Upper lobe of right lung (tissue), 1 donor: Measurements from ENCODE around the gene OR13A1. TPM values are rescaled to one million over a fixed set of nuclear protein-coding genes. Genes with fewer than 3 reads are reported as not detected.
A peak's percentile ranks its signal among the peaks of the same experiment; 100 is the strongest.

Source experiments
- ATAC-seq: fragments of 200-7000 bp; cut with Tn5 transposase; one replicate; pipeline ENCODE4 v1.9.1; 2020; ENCODE audit warnings: mild to moderate bottlenecking, moderate library complexity
- DNase-seq: peaks from one replicate; pipeline ENCODE4 v3.0.0-alpha.2; 2020
- H3K27ac ChIP-seq: fragments of 200-600 bp; one replicate; pipeline ENCODE4 v1.8.0; 2022
- H3K27me3 ChIP-seq: fragments of 200-600 bp; one replicate; pipeline ENCODE4 v1.8.0; 2022; ENCODE audit warnings: mild to moderate bottlenecking
- H3K36me3 ChIP-seq: fragments of 200-600 bp; one replicate; pipeline ENCODE4 v1.8.0; 2022
- H3K4me1 ChIP-seq: fragments of 200-600 bp; one replicate; pipeline ENCODE4 v1.8.0; 2022
- H3K4me3 ChIP-seq: fragments of 200-600 bp; one replicate; pipeline ENCODE4 v1.8.0; 2022; ENCODE audit warnings: mild to moderate bottlenecking
- H3K9me3 ChIP-seq: fragments of 200-600 bp; one replicate; pipeline ENCODE4 v1.8.0; 2022
- CTCF ChIP-seq: fragments of 200-600 bp; IDR thresholded peaks from one replicate; pipeline ENCODE4 v1.8.0; 2022; ENCODE audit warnings: antibody characterized with exemption
- intact Hi-C: fragments of 100-400 bp; cut with DNase I; formaldehyde crosslinking; loops from one replicate; pipeline ENCODE4 v1.11.0; 2022
- total RNA-seq: library from RNA; stranded (reverse); fragmentation: NEBNext Ultra II Directional; extraction: Animal tissue kit (Norgen Biotek cat#: 25700); gene quantifications from one replicate; pipeline ENCODE4 v1.2.1, GENCODE V29; 2021
- donor health status: DM: no; HTN: yes; CAD: no; lungs with severe emphysema.

OR13A1 gene
- total RNA-seq, 1 donor from 2014 or later, result not detected

GRCh38 chr10:45254892-45255291 lies 60.5 kb downstream of the OR13A1 start:
- H3K4me1 ChIP-seq, result no peaks in the 10 kb centered on the region
- H3K36me3 ChIP-seq, result no peaks in the 10 kb centered on the region
- no peak for ATAC-seq
- no peak overlapping the region for H3K4me3 ChIP-seq
- no peak for DNase-seq
- TF ChIP-seq CTCF, result no peak
- no peaks in the 10 kb centered on the region for H3K27me3 ChIP-seq
- no peak overlapping the region for H3K27ac ChIP-seq
- intact Hi-C loops, result no loop called here
- H3K9me3 ChIP-seq, result no peaks in the 10 kb centered on the region

GRCh38 chr10:45253183-45253914 lies 62.1 kb downstream of the OR13A1 start:
- Histone ChIP-seq H3K4me3 (no peak overlapping the region), H3K27ac (no peak overlapping the region), H3K9me3 (no peaks in the 10 kb centered on the region), H3K36me3 (no peaks in the 10 kb centered on the region), H3K4me1 (no peaks in the 10 kb centered on the region), H3K27me3 (no peaks in the 10 kb centered on the region)
- no peak for TF ChIP-seq CTCF
- DNase-seq (no peak), ATAC-seq (peak; percentile 39)
- intact Hi-C loops, result no loop called here

Other genes starting within 250 kb of the OR13A1 start
- gene ALOX5, start 58.6 kb upstream of the OR13A1 start, total RNA-seq, result 128 TPM